HepG2 (cell line): ENCODE measurements around the gene MCC. TPM values are rescaled to one million over a fixed set of nuclear protein-coding genes. Genes with fewer than 3 reads are reported as not detected.

ENCODE experiments used
- ATAC-seq: fragments of 200-7000 bp; cut with Tn5 transposase; 3 replicates; pipeline ENCODE4 v1.9.1; 2020; ENCODE audit warnings: mild to moderate bottlenecking, moderate library complexity
- BruUV-seq: library from RNA; stranded (reverse); fragments of 400-500 nt; replicated peaks from 2 replicates; lab custom pipeline; 2021; lab: Mats Ljungman, UMichigan
- CTCF ChIA-PET: fragments of 300-600 bp; formaldehyde crosslinking; extraction: SDS; loops from one replicate; lab custom pipeline; 2021; ENCODE audit warnings: low total read pairs, inconsistent platforms, low intra/inter-chr PET ratio; lab: Yijun Ruan, JAX
- POLR2A ChIA-PET: fragments of 350-600 bp; sonication (Branson Sonifier 250); formaldehyde crosslinking; loops from one replicate; lab custom pipeline; 2020; ENCODE audit warnings: antibody characterized with exemption, inconsistent platforms; lab: Yijun Ruan, JAX
- DNase-seq: peaks from one replicate; pipeline ENCODE4 v3.0.0-alpha.2; 2015; ENCODE audit warnings: low spot score
- FAIRE-seq: peaks from 3 replicates; lab custom pipeline; 2011; peaks lifted over from hg19 to GRCh38; lab: Jason Lieb, UNC
- H2AFZ ChIP-seq: one replicate; pipeline ENCODE4 v1.6.1; 2011; ENCODE audit warnings: low read length, inconsistent platforms
- H3K27ac ChIP-seq: fragments of 300-600 bp; 3 replicates; pipeline ENCODE4 v1.8.0; 2011; ENCODE audit warnings: mixed run types, mild to moderate bottlenecking, mixed read lengths, low read length, inconsistent platforms; ENCODE audit not compliant: insufficient read depth; ENCODE audit errors: extremely low read length
- H3K27me3 ChIP-seq, 2 experiments: fragments of 200-600 bp in 1 of 2; 2 replicates in 1 of 2; 3 replicates in 1 of 2; pipeline versions ENCODE4 v1.6.0 to v1.8.0; 2011; ENCODE audit warnings: low read length in 2 of 2, mild to moderate bottlenecking in 2 of 2, moderate library complexity in 2 of 2, inconsistent platforms in 1 of 2; ENCODE audit not compliant: insufficient read depth in 2 of 2, control insufficient read depth in 1 of 2
- H3K36me3 ChIP-seq, 2 experiments: fragments of 200-600 bp in 1 of 2; replicated peaks in 1 of 2; 2 replicates in 1 of 2; 3 replicates in 1 of 2; pipeline versions ENCODE4 v1.5.1 to v1.8.0; 2011; ENCODE audit warnings: low read length in 2 of 2, inconsistent platforms in 1 of 2; ENCODE audit not compliant: insufficient read depth in 2 of 2, control insufficient read depth in 1 of 2
- H3K4me1 ChIP-seq: 2 replicates; pipeline ENCODE4 v1.5.1; 2012; ENCODE audit warnings: low read length, inconsistent platforms; ENCODE audit not compliant: insufficient read depth
- H3K4me2 ChIP-seq: 2 replicates; pipeline ENCODE4 v1.6.0; 2011; ENCODE audit warnings: low read depth, low read length, inconsistent platforms
- H3K4me3 ChIP-seq, 3 experiments: fragments of 200-600 bp in 1 of 3; sonication (generic), shearing (Covaris generic) in 1 of 3; replicated peaks in 1 of 3; 2 replicates each; pipeline ENCODE4 v1.5.1; 2011 to 2016; ENCODE audit warnings: low read length in 3 of 3, inconsistent platforms in 2 of 3, low read depth in 2 of 3, mild to moderate bottlenecking in 2 of 3, control low read depth in 1 of 3, mixed read lengths in 1 of 3; ENCODE audit not compliant: insufficient read depth in 1 of 3
- H3K79me2 ChIP-seq: one replicate; pipeline ENCODE4 v1.6.1; 2011; ENCODE audit warnings: low read length, inconsistent platforms; ENCODE audit not compliant: insufficient read depth
- H3K9ac ChIP-seq: 2 replicates; pipeline ENCODE4 v1.6.0; 2011; ENCODE audit warnings: mild to moderate bottlenecking, low read depth, low read length, inconsistent platforms; ENCODE audit not compliant: insufficient read depth
- H3K9me3 ChIP-seq: 2 replicates; pipeline ENCODE4 v1.5.1; 2012; ENCODE audit warnings: mild to moderate bottlenecking, low read length
- H4K20me1 ChIP-seq: 2 replicates; pipeline ENCODE4 v1.6.0; 2011; ENCODE audit warnings: inconsistent platforms, mild to moderate bottlenecking, low read length, moderate library complexity; ENCODE audit not compliant: insufficient read depth
- AGO1 ChIP-seq: fragments of 200-400 bp; formaldehyde crosslinking; IDR thresholded peaks from 2 replicates; pipeline ENCODE4 v1.6.1; 2017; ENCODE audit warnings: mild to moderate bottlenecking, low read depth, low read length, moderate library complexity; ENCODE audit not compliant: poor library complexity, severe bottlenecking
- CBX5 ChIP-seq: sonication (generic); formaldehyde crosslinking; IDR thresholded peaks from 2 replicates; pipeline ENCODE4 v1.4.0; 2020; ENCODE audit warnings: missing genetic modification reagents, borderline replicate concordance
- HNRNPH1 ChIP-seq: fragments of 200-400 bp; formaldehyde crosslinking; optimal IDR thresholded peaks from 2 replicates; pipeline ENCODE3; 2017; ENCODE audit warnings: mild to moderate bottlenecking, low read depth, low read length
- MZF1 ChIP-seq: sonication (generic); formaldehyde crosslinking; IDR thresholded peaks from 2 replicates; pipeline ENCODE4 v1.8.1; 2023; ENCODE audit warnings: mild to moderate bottlenecking, missing genetic modification reagents, borderline replicate concordance
- ZNF432 ChIP-seq: sonication (generic); formaldehyde crosslinking; IDR thresholded peaks from 2 replicates; pipeline ENCODE4 v1.5.0; 2020; ENCODE audit warnings: missing genetic modification reagents, mild to moderate bottlenecking, borderline replicate concordance
- ZNF75D ChIP-seq: sonication (generic); formaldehyde crosslinking; IDR thresholded peaks from 2 replicates; pipeline ENCODE4 v1.8.1; 2023; ENCODE audit warnings: missing genetic modification reagents, mild to moderate bottlenecking, borderline replicate concordance
- ZSCAN30 ChIP-seq: sonication (generic); formaldehyde crosslinking; IDR thresholded peaks from 2 replicates; pipeline ENCODE4 v1.5.0; 2020; ENCODE audit warnings: mild to moderate bottlenecking, missing genetic modification reagents
- WGBS: methylation state at CpG from one replicate; pipeline ENCODE4 v1.1.6; 2017; ENCODE audit warnings: low lambda C conversion rate; 5-methylcytosine and 5-hydroxymethylcytosine counted together
- in situ Hi-C: cut with HindIII; loops from 2 replicates; pipeline ENCODE4 v1.10.0; 2017; ENCODE audit warnings: low pct_unique_long_range_greater_than_20kb; ENCODE audit not compliant: extremely low pct_ligation_motif_present
- intact Hi-C: fragments of 100-400 bp; cut with micrococcal nuclease; formaldehyde crosslinking; loops from one replicate; pipeline ENCODE4 v1.10.0; 2022; ENCODE audit not compliant: unreplicated experiment
- polyA plus RNA-seq, 8 experiments: library from polyadenylated mRNA; depleted of rRNA in 3 of 8; stranded (reverse) in 7 of 8; unstranded in 1 of 8; fragments of >200 nt; fragmentation: Illumina TruSeq in 4 of 8; extraction: Trizol in 4 of 8; gene quantifications; 2 replicates each; pipeline versions ENCODE4 v1.2.1 to v1.2.3, GENCODE V29; 2011 to 2016; ENCODE audit warnings: low read depth in 4 of 8, missing spikeins in 1 of 8, mixed read lengths in 1 of 8; ENCODE audit not compliant: insufficient read depth in 1 of 8
- total RNA-seq, 5 experiments: library from RNA; depleted of rRNA; stranded (reverse); fragments of >200 nt; fragmentation: Illumina TruSeq; extraction: Trizol; gene quantifications; 2 replicates each; pipeline ENCODE4 v1.2.3, GENCODE V29; 2016; ENCODE audit warnings: low read depth in 1 of 5
- TF ChIP-seq, protein P1 (sequence below): sonication (generic); formaldehyde crosslinking; IDR thresholded peaks from 2 replicates; pipeline ENCODE4 v1.4.0; 2020; ENCODE audit warnings: mild to moderate bottlenecking, missing genetic modification reagents
- TF ChIP-seq, protein P2 (sequence below): sonication (generic); formaldehyde crosslinking; IDR thresholded peaks from 2 replicates; pipeline ENCODE4 v1.8.0; 2022; ENCODE audit warnings: mild to moderate bottlenecking, missing genetic modification reagents, borderline replicate concordance
- TF ChIP-seq, protein P3 (sequence below): sonication (generic); formaldehyde crosslinking; IDR thresholded peaks from 2 replicates; pipeline ENCODE4 v1.9.0; 2022; ENCODE audit warnings: missing genetic modification reagents, mild to moderate bottlenecking, borderline replicate concordance

MCC gene
- total and polyA plus RNA-seq, 2 of the 13 experiments (the other 11 are each of a cell fraction or from before 2014, with no cell fraction given), result 0.55 to 2.4 TPM

GRCh38 chr5:113356487-113356886, 131.8 kb downstream of the MCC start:
- no peak for TF ChIP-seq AGO1
- TF ChIP-seq ZSCAN30 (CRISPR knock-in tag), result no peak
- TF ChIP-seq ZNF75D (CRISPR knock-in tag), result no peak
- Histone ChIP-seq H2AFZ (no peak overlapping the region), H3K4me3 (no peak overlapping the region), H3K4me2 (no peak overlapping the region), H3K4me1 (no peaks in the 10 kb centered on the region), H3K9me3 (no peaks in the 10 kb centered on the region), H3K27ac (no peak overlapping the region), H3K79me2 (no peaks in the 10 kb centered on the region), H4K20me1 (no peaks in the 10 kb centered on the region), H3K9ac (no peak overlapping the region), H3K27me3 (no peaks in the 10 kb centered on the region), H3K36me3 (no peaks in the 10 kb centered on the region)
- 0% methylated on average over 1 of the region's 1 CpG for WGBS
- POLR2A ChIA-PET, result no interaction called here
- DNase-seq (no peak), FAIRE-seq (no peak), ATAC-seq (no peak)
- in situ Hi-C loops, result no loop called here
- CTCF ChIA-PET, result no interaction called here
- intact Hi-C loops, result no loop called here
- no TSS peak for BruUV-seq

DNA sequence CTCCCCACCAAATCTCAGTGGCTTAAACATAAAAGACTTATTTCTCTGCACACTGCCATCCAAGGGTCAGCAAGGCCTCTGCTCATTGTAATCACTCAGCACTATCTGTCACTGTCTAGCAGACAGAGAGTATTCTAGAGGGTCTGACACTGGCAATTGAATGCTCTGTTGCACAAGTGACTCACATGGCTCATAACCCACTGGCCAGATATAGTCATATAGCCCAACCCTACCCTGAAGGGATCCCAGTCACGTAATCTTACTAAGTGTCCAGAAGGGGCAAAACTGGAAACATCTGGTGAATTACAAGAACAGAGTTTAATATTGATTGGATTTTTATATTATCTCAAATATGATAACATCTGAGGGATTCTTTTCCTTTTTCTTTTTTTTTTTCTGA, 134.2 kb downstream of the MCC start:
- no peak overlapping the region for H3K27ac ChIP-seq
- no peaks in the 10 kb centered on the region for H3K9me3 ChIP-seq
- ATAC-seq (no peak), FAIRE-seq (no peak), DNase-seq (no peak)
- CTCF ChIA-PET, result no interaction called here
- POLR2A ChIA-PET, result no interaction called here
- H3K4me3 ChIP-seq, result no peak overlapping the region
- no peaks in the 10 kb centered on the region for H3K36me3 ChIP-seq
- in situ Hi-C loops, result no loop called here
- no TSS peak for BruUV-seq
- no peaks in the 10 kb centered on the region for H3K27me3 ChIP-seq
- H4K20me1 ChIP-seq, result no peaks in the 10 kb centered on the region
- H3K9ac ChIP-seq, result no peak overlapping the region
- no peaks in the 10 kb centered on the region for H3K79me2 ChIP-seq
- no peak overlapping the region for H2AFZ ChIP-seq
- H3K4me2 ChIP-seq, result no peak overlapping the region
- H3K4me1 ChIP-seq, result no peaks in the 10 kb centered on the region
- WGBS, result 65% methylated on average over 1 of the region's 1 CpG
- intact Hi-C loops, result no loop called here
- TF ChIP-seq ZNF432 (CRISPR knock-in tag) (no peak), CBX5 (CRISPR knock-in tag) (no peak), MZF1 (CRISPR knock-in tag) (no peak), HNRNPH1 (no peak)
- TF ChIP-seq, protein P1, sequence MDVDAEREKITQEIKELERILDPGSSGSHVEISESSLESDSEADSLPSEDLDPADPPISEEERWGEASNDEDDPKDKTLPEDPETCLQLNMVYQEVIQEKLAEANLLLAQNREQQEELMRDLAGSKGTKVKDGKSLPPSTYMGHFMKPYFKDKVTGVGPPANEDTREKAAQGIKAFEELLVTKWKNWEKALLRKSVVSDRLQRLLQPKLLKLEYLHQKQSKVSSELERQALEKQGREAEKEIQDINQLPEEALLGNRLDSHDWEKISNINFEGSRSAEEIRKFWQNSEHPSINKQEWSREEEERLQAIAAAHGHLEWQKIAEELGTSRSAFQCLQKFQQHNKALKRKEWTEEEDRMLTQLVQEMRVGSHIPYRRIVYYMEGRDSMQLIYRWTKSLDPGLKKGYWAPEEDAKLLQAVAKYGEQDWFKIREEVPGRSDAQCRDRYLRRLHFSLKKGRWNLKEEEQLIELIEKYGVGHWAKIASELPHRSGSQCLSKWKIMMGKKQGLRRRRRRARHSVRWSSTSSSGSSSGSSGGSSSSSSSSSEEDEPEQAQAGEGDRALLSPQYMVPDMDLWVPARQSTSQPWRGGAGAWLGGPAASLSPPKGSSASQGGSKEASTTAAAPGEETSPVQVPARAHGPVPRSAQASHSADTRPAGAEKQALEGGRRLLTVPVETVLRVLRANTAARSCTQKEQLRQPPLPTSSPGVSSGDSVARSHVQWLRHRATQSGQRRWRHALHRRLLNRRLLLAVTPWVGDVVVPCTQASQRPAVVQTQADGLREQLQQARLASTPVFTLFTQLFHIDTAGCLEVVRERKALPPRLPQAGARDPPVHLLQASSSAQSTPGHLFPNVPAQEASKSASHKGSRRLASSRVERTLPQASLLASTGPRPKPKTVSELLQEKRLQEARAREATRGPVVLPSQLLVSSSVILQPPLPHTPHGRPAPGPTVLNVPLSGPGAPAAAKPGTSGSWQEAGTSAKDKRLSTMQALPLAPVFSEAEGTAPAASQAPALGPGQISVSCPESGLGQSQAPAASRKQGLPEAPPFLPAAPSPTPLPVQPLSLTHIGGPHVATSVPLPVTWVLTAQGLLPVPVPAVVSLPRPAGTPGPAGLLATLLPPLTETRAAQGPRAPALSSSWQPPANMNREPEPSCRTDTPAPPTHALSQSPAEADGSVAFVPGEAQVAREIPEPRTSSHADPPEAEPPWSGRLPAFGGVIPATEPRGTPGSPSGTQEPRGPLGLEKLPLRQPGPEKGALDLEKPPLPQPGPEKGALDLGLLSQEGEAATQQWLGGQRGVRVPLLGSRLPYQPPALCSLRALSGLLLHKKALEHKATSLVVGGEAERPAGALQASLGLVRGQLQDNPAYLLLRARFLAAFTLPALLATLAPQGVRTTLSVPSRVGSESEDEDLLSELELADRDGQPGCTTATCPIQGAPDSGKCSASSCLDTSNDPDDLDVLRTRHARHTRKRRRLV (CRISPR knock-in tag), result no peak
- TF ChIP-seq, protein P2, sequence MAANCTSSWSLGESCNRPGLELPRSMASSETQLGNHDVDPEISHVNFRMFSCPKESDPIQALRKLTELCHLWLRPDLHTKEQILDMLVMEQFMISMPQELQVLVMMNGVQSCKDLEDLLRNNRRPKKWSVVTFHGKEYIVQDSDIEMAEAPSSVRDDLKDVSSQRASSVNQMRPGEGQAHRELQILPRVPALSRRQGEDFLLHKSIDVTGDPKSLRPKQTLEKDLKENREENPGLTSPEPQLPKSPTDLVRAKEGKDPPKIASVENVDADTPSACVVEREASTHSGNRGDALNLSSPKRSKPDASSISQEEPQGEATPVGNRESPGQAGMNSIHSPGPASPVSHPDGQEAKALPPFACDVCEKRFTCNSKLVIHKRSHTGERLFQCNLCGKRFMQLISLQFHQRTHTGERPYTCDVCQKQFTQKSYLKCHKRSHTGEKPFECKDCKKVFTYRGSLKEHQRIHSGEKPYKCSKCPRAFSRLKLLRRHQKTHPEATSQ (CRISPR knock-in tag), result no peak
- TF ChIP-seq, protein P3, sequence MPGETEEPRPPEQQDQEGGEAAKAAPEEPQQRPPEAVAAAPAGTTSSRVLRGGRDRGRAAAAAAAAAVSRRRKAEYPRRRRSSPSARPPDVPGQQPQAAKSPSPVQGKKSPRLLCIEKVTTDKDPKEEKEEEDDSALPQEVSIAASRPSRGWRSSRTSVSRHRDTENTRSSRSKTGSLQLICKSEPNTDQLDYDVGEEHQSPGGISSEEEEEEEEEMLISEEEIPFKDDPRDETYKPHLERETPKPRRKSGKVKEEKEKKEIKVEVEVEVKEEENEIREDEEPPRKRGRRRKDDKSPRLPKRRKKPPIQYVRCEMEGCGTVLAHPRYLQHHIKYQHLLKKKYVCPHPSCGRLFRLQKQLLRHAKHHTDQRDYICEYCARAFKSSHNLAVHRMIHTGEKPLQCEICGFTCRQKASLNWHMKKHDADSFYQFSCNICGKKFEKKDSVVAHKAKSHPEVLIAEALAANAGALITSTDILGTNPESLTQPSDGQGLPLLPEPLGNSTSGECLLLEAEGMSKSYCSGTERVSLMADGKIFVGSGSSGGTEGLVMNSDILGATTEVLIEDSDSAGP (CRISPR knock-in tag), result no peak
